Measurements from ENCODE around the gene C16orf92. TPM values are rescaled to one million over a fixed set of nuclear protein-coding genes. Genes with fewer than 3 reads are reported as not detected.

Gene C16orf92
- total and polyA plus RNA-seq, 12 donors: not detected

DNA sequence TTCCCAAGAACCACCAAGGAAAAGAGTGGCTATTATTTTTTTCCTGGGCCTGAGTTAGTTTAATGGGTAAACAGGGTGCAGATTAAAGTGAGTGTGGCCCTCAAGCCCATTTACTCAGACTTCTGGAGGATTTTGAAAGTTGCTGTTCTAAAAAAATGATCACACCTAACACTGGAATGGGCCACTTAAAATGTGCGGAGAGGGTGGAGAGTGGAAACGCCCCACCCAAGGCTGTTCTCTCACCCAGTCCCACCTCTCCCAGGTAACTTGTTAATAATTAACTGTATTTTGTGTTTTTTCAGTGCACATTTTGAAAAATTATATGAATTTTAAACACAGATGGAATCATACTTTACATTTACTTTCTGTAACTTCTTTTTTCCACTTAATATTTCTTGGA is 33.0 kb upstream of the C16orf92 start:
- WGBS, 2 donors: 92 to 96% methylated on average over 2 of the region's 2 CpGs
- no peak overlapping the region for H3K27ac ChIP-seq
- peaks cover 8 to 90% (median 68%) of the 10 kb centered on the region in 9 donors for H3K36me3 ChIP-seq
- H3K4me3 ChIP-seq: no peak overlapping the region
- intact Hi-C loops (cut with DNase I): loop anchor here in 3 of 10 donors (10.0 kb wide), 3 partner anchors 65 to 175 kb away; partner anchors contain the start of genes CDIPT (in 1 of the 3), KCTD13 (in 1 of the 3), PAGR1 (in 1 of the 3) and PRRT2 (in 1 of the 3)
- no peaks in the 10 kb centered on the region for H3K9me3 ChIP-seq
- no peaks in the 10 kb centered on the region for H3K27me3 ChIP-seq
- no peak for ATAC-seq
- H3K4me1 ChIP-seq: peaks cover 4 to 21% (median 14%) of the 10 kb centered on the region in 9 donors
- no peak for DNase-seq
- TF ChIP-seq, protein P1, sequence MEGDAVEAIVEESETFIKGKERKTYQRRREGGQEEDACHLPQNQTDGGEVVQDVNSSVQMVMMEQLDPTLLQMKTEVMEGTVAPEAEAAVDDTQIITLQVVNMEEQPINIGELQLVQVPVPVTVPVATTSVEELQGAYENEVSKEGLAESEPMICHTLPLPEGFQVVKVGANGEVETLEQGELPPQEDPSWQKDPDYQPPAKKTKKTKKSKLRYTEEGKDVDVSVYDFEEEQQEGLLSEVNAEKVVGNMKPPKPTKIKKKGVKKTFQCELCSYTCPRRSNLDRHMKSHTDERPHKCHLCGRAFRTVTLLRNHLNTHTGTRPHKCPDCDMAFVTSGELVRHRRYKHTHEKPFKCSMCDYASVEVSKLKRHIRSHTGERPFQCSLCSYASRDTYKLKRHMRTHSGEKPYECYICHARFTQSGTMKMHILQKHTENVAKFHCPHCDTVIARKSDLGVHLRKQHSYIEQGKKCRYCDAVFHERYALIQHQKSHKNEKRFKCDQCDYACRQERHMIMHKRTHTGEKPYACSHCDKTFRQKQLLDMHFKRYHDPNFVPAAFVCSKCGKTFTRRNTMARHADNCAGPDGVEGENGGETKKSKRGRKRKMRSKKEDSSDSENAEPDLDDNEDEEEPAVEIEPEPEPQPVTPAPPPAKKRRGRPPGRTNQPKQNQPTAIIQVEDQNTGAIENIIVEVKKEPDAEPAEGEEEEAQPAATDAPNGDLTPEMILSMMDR (IDR thresholded peaks at IDR 0.05): no peak

DNA sequence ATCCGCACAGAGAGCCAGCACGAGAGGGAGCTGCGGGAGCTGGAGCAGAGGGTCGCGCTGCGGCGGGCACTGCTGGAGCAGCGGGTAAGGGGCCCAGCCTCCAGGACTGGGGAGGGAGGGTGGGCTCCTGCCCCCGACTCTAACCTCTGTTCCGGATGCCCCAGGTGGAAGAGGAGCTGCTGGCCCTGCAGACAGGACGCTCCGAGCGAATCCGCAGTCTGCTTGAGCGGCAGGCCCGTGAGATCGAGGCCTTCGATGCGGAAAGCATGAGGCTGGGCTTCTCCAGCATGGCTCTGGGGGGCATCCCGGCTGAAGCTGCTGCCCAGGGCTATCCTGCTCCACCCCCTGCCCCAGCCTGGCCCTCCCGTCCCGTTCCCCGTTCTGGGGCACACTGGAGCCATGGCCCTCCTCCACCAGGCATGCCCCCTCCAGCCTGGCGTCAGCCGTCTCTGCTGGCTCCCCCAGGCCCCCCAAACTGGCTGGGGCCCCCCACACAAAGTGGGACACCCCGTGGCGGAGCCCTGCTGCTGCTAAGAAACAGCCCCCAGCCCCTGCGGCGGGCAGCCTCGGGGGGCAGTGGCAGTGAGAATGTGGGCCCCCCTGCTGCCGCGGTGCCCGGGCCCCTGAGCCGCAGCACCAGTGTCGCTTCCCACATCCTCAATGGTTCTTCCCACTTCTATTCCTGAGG is 32.0 kb upstream of the C16orf92 start:
- ATAC-seq (no peak), DNase-seq (no peak)
- H3K9me3 ChIP-seq: no peaks in the 10 kb centered on the region
- TF ChIP-seq, protein P1 (IDR thresholded peaks at IDR 0.05): no peak
- H3K4me1 ChIP-seq: peaks cover 4 to 23% (median 17%) of the 10 kb centered on the region in 9 donors
- WGBS, 2 donors: 90 to 91% methylated on average over 35 of the region's 35 CpGs
- H3K27me3 ChIP-seq: no peaks in the 10 kb centered on the region
- peaks cover 0 to 80% (median 59%) of the 10 kb centered on the region in 9 donors for H3K36me3 ChIP-seq
- intact Hi-C loops (cut with DNase I): loop anchor here in 3 of 10 donors (10.0 kb wide), 3 partner anchors 66 to 176 kb away; partner anchors contain the start of genes CDIPT (in 1 of the 3), KCTD13 (in 1 of the 3), PAGR1 (in 1 of the 3) and PRRT2 (in 1 of the 3)
- H3K4me3 ChIP-seq: no peak overlapping the region
- H3K27ac ChIP-seq: no peak overlapping the region

DNA sequence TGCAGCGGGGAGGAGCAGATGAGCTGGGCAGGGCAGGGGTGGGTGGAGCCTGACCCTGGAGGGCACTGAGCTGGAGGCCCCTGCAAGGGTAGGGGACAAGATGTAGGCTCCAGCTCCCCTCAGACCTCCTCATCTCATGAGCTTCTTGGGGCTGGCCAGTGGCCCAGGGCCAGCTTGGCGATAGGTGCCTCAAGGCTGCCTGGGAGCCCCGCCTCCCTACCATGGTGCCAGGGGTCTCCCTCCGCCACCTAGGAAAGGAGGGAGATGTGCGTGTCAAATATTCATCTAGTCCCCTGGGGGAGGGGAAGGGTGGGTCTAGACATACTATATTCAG is 31.5 kb upstream of the C16orf92 start:
- 73 to 80% methylated on average over 5 of the region's 5 CpGs for WGBS, 2 donors
- Histone ChIP-seq H3K27me3 (no peaks in the 10 kb centered on the region), H3K4me3 (no peak overlapping the region), H3K36me3 (peaks cover 0 to 75% (median 53%) of the 10 kb centered on the region in 9 donors), H3K4me1 (peaks cover 4 to 25% (median 19%) of the 10 kb centered on the region in 9 donors), H3K9me3 (no peaks in the 10 kb centered on the region), H3K27ac (peak overlapping the region in 1 of 10 donors; percentile 24)
- no peak for DNase-seq
- ATAC-seq: no peak
- intact Hi-C loops (cut with DNase I): loop anchor here in 3 of 10 donors (10.0 kb wide), 3 partner anchors 67 to 177 kb away; partner anchors contain the start of genes CDIPT (in 1 of the 3), KCTD13 (in 1 of the 3), PAGR1 (in 1 of the 3) and PRRT2 (in 1 of the 3)
- TF ChIP-seq, protein P1 (IDR thresholded peaks at IDR 0.05): no peak

DNA sequence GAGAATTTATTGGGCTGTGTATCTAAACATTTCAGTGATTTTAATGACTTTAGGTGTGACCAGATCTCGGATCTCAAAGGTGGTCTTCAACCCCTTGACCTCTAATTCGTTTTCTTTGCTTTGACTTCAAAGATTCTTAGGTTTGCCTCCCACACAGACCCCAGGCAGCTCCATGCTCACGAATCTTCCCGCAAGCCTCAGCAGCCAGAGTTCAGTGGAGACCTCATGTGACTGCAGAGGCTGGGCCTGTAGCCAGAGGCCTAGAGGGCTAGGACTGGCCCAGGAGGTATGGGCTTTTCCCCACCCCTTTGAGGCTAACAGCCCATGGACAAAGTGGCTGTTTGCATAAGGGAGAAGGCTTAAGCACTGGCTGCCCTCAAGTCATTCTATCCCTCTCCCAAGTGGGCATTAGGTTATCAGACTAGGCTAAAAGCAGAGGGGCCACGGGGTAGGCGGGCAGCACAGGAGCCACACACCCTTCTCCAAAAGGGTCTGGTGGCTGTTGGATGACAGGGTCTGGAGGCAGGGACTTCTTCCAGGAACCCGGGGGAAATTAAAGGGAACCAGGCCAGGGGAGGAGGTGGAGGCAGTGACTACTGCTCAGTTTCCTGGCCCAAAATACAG is 30.5 kb upstream of the C16orf92 start:
- Histone ChIP-seq H3K9me3 (no peaks in the 10 kb centered on the region), H3K27ac (peak overlapping the region in 1 of 10 donors; percentile 30), H3K36me3 (peaks cover 0 to 67% (median 44%) of the 10 kb centered on the region in 9 donors), H3K4me3 (no peak overlapping the region), H3K27me3 (no peaks in the 10 kb centered on the region), H3K4me1 (peaks cover 7 to 34% (median 28%) of the 10 kb centered on the region in 9 donors)
- TF ChIP-seq, protein P1 (IDR thresholded peaks at IDR 0.05): no peak
- no peak for ATAC-seq
- 57 to 61% methylated on average over 7 of the region's 7 CpGs for WGBS, 2 donors
- no peak for DNase-seq
- intact Hi-C loops (cut with DNase I): loop anchor here in 3 of 10 donors (10.0 kb wide), 3 partner anchors 68 to 178 kb away; partner anchors contain the start of genes CDIPT (in 1 of the 3), KCTD13 (in 1 of the 3), PAGR1 (in 1 of the 3) and PRRT2 (in 1 of the 3)

All from heart right ventricle (tissue), 16 donors.